HCT116 (cell line): ENCODE results near the gene SMARCAD1.

Experiments
- CTCF ChIP-seq, 3 experiments: fragments of 200-600 bp in 1 of 3; sonication (generic) in 1 of 3; IDR thresholded peaks in 2 of 3; conservative IDR thresholded peaks in 1 of 3; 2 replicates each; pipeline ENCODE4 v1.5.1; 2012 to 2017; ENCODE audit warnings: low read depth in 2 of 3, low read length in 2 of 3, antibody characterized with exemption in 1 of 3, borderline replicate concordance in 1 of 3, control low read depth in 1 of 3, mild to moderate bottlenecking in 1 of 3, mixed read lengths in 1 of 3, mixed run types in 1 of 3, moderate library complexity in 1 of 3; ENCODE audit not compliant: insufficient read depth in 1 of 3
- EZH2 ChIP-seq: fragments of 200-600 bp; sonication (generic); IDR thresholded peaks from 2 replicates; pipeline ENCODE4 v1.6.1; 2017; ENCODE audit warnings: antibody characterized with exemption, mixed run types
- POLR2A ChIP-seq: IDR thresholded peaks from 2 replicates; pipeline ENCODE4 v1.7.0; 2011; ENCODE audit warnings: borderline replicate concordance; ENCODE audit not compliant: insufficient read depth, insufficient read length; ENCODE audit errors: extremely low read depth
- POLR2AphosphoS5 ChIP-seq: IDR thresholded peaks from 2 replicates; pipeline ENCODE4 v1.6.1; 2011; ENCODE audit warnings: mild to moderate bottlenecking, low read depth, low read length, moderate library complexity
- YY1 ChIP-seq: IDR thresholded peaks from 2 replicates; pipeline ENCODE4 v1.6.1; 2011; ENCODE audit warnings: low read length, low read depth, moderate library complexity, mild to moderate bottlenecking; ENCODE audit not compliant: insufficient replicate concordance; ENCODE audit errors: extremely low read depth
- ZFX ChIP-seq: fragments of 450-650 bp; IDR thresholded peaks from 2 replicates; pipeline ENCODE4 v1.6.1; 2017
- ZNF274 ChIP-seq: fragments of 200-500 bp; sonication (Bioruptor generic); IDR thresholded peaks from 2 replicates; pipeline ENCODE4 v1.6.1; 2014; ENCODE audit warnings: mild to moderate bottlenecking, low read depth, low read length, inconsistent platforms

GRCh38 chr4:94271248-94271647, 63.6 kb downstream of the SMARCAD1 start:
- TF ChIP-seq CTCF (IDR thresholded peaks at IDR 0.05 in 2 of 3, conservative IDR thresholded peaks at IDR 0.05 in 1 of 3; ENCODE audit: borderline replicate concordance in 1 of 3, insufficient read depth in 1 of 3, low read depth in 2 of 3, low read length in 2 of 3) = no peak
- TF ChIP-seq EZH2 = no peak
- no peak for TF ChIP-seq POLR2AphosphoS5
- no peak for TF ChIP-seq ZNF274
- TF ChIP-seq ZFX = no peak
- no peak for TF ChIP-seq POLR2A
- no peak for TF ChIP-seq YY1
